Gastrocnemius medialis (tissue), 4 donors: ENCODE data around the gene PRPS1. TPM values are rescaled to one million over a fixed set of nuclear protein-coding genes. Genes with fewer than 3 reads are reported as not detected.

Source experiments
- ATAC-seq, 2 donors: fragments of 150-250 bp; one replicate each; pipeline ENCODE4 v1.9.1; 2016
- DNase-seq, 2 donors: peaks; one replicate each; pipeline ENCODE4 v3.0.0-alpha.2; 2019
- H3K27ac ChIP-seq, 4 donors: fragments of 200-600 bp; sonication (generic); 1 replicate in 1 of 4; 2 replicates in 3 of 4; pipeline ENCODE4 v1.5.1; 2016 to 2018; ENCODE audit warnings: mild to moderate bottlenecking in 2 of 4, moderate library complexity in 1 of 4
- H3K27me3 ChIP-seq, 3 donors: fragments of 200-600 bp; sonication (generic) in 2 of 3; 1 replicate in 1 of 3; 2 replicates in 2 of 3; pipeline versions ENCODE4 v1.5.1 to v1.6.0; 2016 to 2019; ENCODE audit warnings: mild to moderate bottlenecking in 1 of 3, moderate library complexity in 1 of 3
- H3K36me3 ChIP-seq, 2 donors: fragments of 200-600 bp; sonication (generic) in 1 of 2; one replicate each; pipeline ENCODE4 v1.5.1; 2017 to 2018
- H3K4me1 ChIP-seq, 2 donors: fragments of 200-600 bp; sonication (generic) in 1 of 2; one replicate each; pipeline ENCODE4 v1.5.1; 2016 to 2017; ENCODE audit warnings: mild to moderate bottlenecking in 2 of 2
- H3K4me3 ChIP-seq, 4 donors: fragments of 200-600 bp; sonication (generic) in 3 of 4; 1 replicate in 1 of 4; 2 replicates in 3 of 4; pipeline ENCODE4 v1.5.1; 2016 to 2019; ENCODE audit warnings: mild to moderate bottlenecking in 2 of 4
- H3K9me3 ChIP-seq, 3 donors: fragments of 200-600 bp; sonication (generic) in 2 of 3; 1 replicate in 1 of 3; 2 replicates in 2 of 3; pipeline ENCODE4 v1.5.1; 2016 to 2019
- CTCF ChIP-seq, 5 experiments: fragments of 450-650 bp in 3 of 5; fragments of 200-600 bp in 2 of 5; sonication (generic) in 2 of 5; IDR thresholded peaks in 4 of 5; conservative IDR thresholded peaks in 1 of 5; 1 replicate in 4 of 5; 2 replicates in 1 of 5; pipeline ENCODE4 v1.5.1; 2016 to 2019; ENCODE audit warnings: antibody characterized with exemption in 5 of 5, mild to moderate bottlenecking in 3 of 5, moderate library complexity in 3 of 5
- POLR2A ChIP-seq, 2 donors: fragments of 450-650 bp; IDR thresholded peaks; one replicate each; pipeline ENCODE4 v1.6.1; 2017; ENCODE audit warnings: antibody characterized with exemption in 2 of 2, mild to moderate bottlenecking in 2 of 2, moderate library complexity in 2 of 2
- in situ Hi-C, 4 donors: fragments of 200-750 bp; cut with MboI; loops; one replicate each; pipeline versions ENCODE4 v1.15.0 to v1.8.0; 2017; ENCODE audit warnings: low sequenced_read_pairs in 4 of 4
- intact Hi-C: fragments of 100-400 bp; cut with DNase I; formaldehyde crosslinking; loops from one replicate; pipeline ENCODE4 v1.15.1; 2023; ENCODE audit warnings: low total_unique reads
- total RNA-seq, 4 donors: library from RNA; depleted of rRNA; stranded (reverse); fragments of >200 nt; gene quantifications; one replicate each; pipeline versions ENCODE4 v1.1.0 to v1.2.3, GENCODE V29; 2016

Gene PRPS1
- total RNA-seq, 4 donors from 2014 or later = 19.6 to 46.0 (median 30.9) TPM

GRCh38 chrX:107687445-107687844 is 59.1 kb downstream of the PRPS1 start:
- DNase-seq = no peak
- intact Hi-C loops = no loop called here
- TF ChIP-seq CTCF (IDR thresholded peaks at IDR 0.05 in 4 of 5, conservative IDR thresholded peaks at IDR 0.05 in 1 of 5) (no peak), POLR2A (IDR thresholded peaks at IDR 0.05) (no peak)

GRCh38 chrX:107691024-107691448 is 62.7 kb downstream of the PRPS1 start:
- in situ Hi-C loops (no loop called here), intact Hi-C loops (no loop called here)
- no peak for DNase-seq
- Histone ChIP-seq H3K27ac (no peak overlapping the region), H3K4me1 (no peaks in the 10 kb centered on the region), H3K4me3 (no peak overlapping the region), H3K36me3 (no peaks in the 10 kb centered on the region), H3K27me3 (no peaks in the 10 kb centered on the region), H3K9me3 (no peaks in the 10 kb centered on the region)
- TF ChIP-seq CTCF (IDR thresholded peaks at IDR 0.05 in 4 of 5, conservative IDR thresholded peaks at IDR 0.05 in 1 of 5) (no peak), POLR2A (IDR thresholded peaks at IDR 0.05) (no peak)
- peak; percentile 36 to 73 for ATAC-seq

More at GRCh38 chrX:107687445-107687844, 59.1 kb downstream of the PRPS1 start:
- no peak overlapping the region for H3K4me3 ChIP-seq
- H3K36me3 ChIP-seq = no peaks in the 10 kb centered on the region
- no peak for ATAC-seq
- no peak overlapping the region for H3K27ac ChIP-seq
- no peaks in the 10 kb centered on the region for H3K9me3 ChIP-seq
- in situ Hi-C loops = no loop called here
- H3K4me1 ChIP-seq = peaks cover 13 to 15% of the 10 kb centered on the region in 2 donors
- H3K27me3 ChIP-seq = no peaks in the 10 kb centered on the region

GRCh38 chrX:107699616-107700015 is 71.3 kb downstream of the PRPS1 start:
- TF ChIP-seq POLR2A (IDR thresholded peaks at IDR 0.05) = no peak
- no peak for TF ChIP-seq CTCF (IDR thresholded peaks at IDR 0.05 in 4 of 5, conservative IDR thresholded peaks at IDR 0.05 in 1 of 5)
- in situ Hi-C loops = no loop called here
- Histone ChIP-seq H3K27me3 (no peaks in the 10 kb centered on the region), H3K4me3 (no peak overlapping the region), H3K36me3 (no peaks in the 10 kb centered on the region), H3K4me1 (peaks cover 5 to 18% of the 10 kb centered on the region in 2 donors), H3K27ac (peak overlapping the region; percentile 49 to 79 (median 69)), H3K9me3 (no peaks in the 10 kb centered on the region)
- no peak for ATAC-seq
- no peak for DNase-seq
- intact Hi-C loops = no loop called here

GRCh38 chrX:107700317-107700774 is 72.0 kb downstream of the PRPS1 start:
- in situ Hi-C loops (no loop called here), intact Hi-C loops (no loop called here)
- ATAC-seq (peak; percentile 94), DNase-seq (peak; percentile 61 to 76)
- no peaks in the 10 kb centered on the region for H3K9me3 ChIP-seq
- H3K27ac ChIP-seq = peak overlapping the region; percentile 49 to 79 (median 69)
- no peak overlapping the region for H3K4me3 ChIP-seq
- H3K4me1 ChIP-seq = peaks cover 5 to 18% of the 10 kb centered on the region in 2 donors
- H3K27me3 ChIP-seq = no peaks in the 10 kb centered on the region
- TF ChIP-seq CTCF (IDR thresholded peaks at IDR 0.05 in 4 of 5, conservative IDR thresholded peaks at IDR 0.05 in 1 of 5) (no peak), POLR2A (IDR thresholded peaks at IDR 0.05) (peak in 1 of 2 donors; percentile 59)
- no peaks in the 10 kb centered on the region for H3K36me3 ChIP-seq

Other genes with a start within 250 kb of the PRPS1 start
- not detected for gene FRMPD3, start 178.9 kb upstream of the PRPS1 start, total RNA-seq
- 1,000 to 10,000 TPM in 2 of 4 donors, 100 to 1,000 TPM in 2; 689 to 1,948 (median 1,054) TPM for gene TSC22D3, start 147.3 kb downstream of the PRPS1 start, total RNA-seq
- under 1 TPM in 1 of 4 donors, not detected in 3; 0.11 TPM for gene NCBP2L, start 149.2 kb downstream of the PRPS1 start, total RNA-seq
- 10 to 100 TPM; 20.5 to 25.4 (median 23.9) TPM for gene MID2, start 197.4 kb downstream of the PRPS1 start, total RNA-seq